Measurements from ENCODE around the gene USP12.
"Not testable (repeated sequence)": the region's sequence is repeated elsewhere in the genome, so short reads cannot be mapped to it uniquely, and the experiment has no call there.

Gene USP12, protein sequence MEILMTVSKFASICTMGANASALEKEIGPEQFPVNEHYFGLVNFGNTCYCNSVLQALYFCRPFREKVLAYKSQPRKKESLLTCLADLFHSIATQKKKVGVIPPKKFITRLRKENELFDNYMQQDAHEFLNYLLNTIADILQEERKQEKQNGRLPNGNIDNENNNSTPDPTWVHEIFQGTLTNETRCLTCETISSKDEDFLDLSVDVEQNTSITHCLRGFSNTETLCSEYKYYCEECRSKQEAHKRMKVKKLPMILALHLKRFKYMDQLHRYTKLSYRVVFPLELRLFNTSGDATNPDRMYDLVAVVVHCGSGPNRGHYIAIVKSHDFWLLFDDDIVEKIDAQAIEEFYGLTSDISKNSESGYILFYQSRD

DNA sequence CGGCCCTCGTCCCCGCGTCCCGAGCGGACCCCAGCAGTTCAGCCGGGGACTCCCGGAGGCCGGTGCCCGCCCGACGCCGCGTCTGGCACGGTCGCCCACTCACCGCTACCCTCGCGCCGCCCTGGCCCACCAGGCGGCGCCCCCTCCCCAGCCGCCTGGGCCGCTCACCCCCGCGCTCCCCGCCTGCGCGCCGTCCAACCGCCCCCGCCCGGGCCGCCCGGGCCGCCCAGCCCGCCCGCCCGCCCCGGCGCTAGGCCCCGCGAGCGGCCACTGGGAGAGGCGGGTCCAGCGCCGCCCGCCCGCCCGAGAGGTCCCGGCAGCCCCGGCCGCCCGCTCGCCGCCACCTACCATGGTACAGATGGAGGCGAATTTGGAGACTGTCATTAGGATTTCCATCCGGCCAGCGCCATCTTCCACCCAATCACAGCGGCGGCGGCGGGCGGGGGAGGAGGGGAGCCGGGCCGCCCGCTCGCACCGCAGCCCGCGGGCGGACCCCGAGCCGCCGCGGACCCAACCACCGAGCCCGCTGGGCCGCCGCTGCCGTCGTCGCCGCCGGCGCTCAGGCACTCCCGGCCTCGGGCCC is at the start of gene USP12:
Gene USP12 (minus strand): TSS at position 568 of the 583 bp plus-strand sequence. CDS start 172 bp downstream, at position 396.
- in situ Hi-C loops (cut with HindIII; ENCODE audit: low sequenced_read_pairs) = no loop called here

DNA sequence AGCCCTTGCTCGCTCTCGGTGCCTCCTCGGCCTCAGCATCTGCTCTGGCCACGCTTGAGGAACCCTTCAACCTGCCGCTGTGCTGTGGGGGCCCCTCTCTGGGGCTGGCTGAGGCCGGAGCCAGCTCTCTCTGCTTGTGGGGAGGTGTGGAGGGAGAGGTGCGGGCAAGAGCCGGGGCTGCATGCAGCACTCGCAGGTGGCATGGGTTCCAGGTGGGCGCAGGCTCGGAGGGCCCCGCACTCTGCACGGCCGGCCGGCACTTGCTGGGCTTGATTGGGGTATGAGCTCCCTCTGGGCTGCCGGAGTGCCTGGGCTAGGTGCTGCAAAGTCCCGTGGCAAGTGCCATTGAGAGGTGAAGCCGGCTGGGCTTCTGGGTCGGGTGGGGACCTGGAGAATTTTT is 48.0 kb upstream of the USP12 start:
- in situ Hi-C loops (cut with HindIII; ENCODE audit: low sequenced_read_pairs) = no loop called here

DNA sequence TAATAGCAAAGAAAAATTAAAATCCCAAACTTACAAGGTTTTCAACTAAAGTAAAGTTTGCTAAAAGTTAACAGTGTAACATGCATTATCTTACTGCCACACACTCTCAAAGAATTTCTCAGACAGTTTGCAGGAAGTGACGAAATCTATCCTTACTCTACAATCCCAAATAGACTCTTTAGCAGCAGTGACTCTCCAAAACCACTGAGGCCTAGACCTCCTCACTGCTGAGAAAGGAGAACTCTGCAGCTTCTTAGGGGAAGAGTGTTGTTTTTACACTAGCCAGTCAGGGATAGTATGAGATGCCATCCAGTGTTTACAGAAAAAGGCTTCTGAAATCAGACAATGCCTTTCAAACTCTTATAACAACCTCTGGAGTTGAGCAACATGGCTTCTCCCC is 47.2 kb upstream of the USP12 start:
- in situ Hi-C loops (cut with HindIII; ENCODE audit: low sequenced_read_pairs) = not testable (repeated sequence)

DNA sequence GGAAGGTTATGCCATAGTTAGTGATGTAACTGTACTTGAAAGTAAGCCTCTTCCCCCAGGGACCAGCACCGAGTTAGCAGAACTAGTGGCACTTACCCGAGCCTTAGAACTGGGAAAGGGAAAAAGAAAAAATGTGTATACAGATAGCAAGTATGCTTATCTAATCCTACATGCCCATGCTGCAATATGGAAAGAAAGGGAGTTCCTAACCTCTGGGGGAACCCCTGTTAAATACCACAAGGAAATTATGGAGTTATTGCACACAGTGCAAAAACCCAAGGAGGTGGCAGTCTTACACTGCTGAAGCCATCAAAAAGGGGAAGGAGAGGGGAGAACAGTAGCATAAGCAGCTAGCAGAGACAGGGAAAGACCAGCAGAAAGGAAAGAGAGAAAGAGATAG is 46.2 kb upstream of the USP12 start:
- in situ Hi-C loops (cut with HindIII; ENCODE audit: low sequenced_read_pairs) = not testable (repeated sequence)

DNA sequence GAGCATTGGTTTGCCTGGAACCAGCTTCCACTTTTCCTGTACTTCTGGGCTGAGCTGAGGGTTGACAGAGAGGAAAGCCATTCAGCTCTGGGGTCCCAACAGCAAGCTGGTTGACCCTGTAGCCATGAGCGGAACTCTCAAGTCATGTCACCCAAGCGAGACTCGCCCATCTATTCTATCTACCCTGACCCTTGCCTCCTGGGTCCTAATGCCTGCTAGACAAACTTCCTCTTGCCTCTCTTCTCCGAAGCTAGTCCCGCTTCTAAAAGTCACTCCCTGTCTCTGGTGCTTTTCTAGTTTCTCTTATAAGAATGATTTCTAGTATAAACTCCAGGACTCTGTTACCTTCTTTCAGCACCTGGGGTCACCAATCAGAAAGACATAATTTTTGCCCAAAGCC is 41.8 kb upstream of the USP12 start:
- in situ Hi-C loops (cut with HindIII; ENCODE audit: low sequenced_read_pairs) = not testable (repeated sequence)

DNA sequence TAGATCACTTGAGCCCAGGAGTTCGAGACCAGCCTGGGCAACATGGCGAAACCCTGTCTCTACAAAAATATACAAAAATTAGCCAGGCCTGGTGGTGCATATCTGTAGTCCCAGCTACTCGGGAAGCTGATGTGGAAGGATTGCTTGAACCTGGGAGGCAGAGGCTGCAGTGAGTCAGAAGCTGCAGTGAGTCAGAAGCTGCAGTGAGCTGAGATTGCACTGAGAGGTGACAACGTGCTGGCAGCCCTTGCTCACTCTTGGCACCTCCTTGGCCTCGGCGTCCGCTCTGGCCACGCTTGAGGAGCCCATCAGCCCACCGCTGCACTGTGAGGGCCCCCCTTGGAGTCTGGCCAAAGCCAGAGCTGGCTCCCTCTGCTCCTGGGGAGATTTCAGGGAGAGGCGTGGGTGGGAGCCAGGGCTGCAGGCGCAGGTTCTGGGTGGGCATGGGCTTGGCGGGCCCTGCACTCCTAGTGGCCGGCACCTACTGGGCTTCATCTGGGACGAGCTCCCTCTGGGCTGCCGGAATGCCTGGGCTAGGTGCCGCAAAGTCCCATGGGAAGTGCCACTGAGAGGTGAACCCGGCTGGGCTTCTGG is 40.3 kb upstream of the USP12 start:
- in situ Hi-C loops (cut with HindIII; ENCODE audit: low sequenced_read_pairs) = no loop called here

DNA sequence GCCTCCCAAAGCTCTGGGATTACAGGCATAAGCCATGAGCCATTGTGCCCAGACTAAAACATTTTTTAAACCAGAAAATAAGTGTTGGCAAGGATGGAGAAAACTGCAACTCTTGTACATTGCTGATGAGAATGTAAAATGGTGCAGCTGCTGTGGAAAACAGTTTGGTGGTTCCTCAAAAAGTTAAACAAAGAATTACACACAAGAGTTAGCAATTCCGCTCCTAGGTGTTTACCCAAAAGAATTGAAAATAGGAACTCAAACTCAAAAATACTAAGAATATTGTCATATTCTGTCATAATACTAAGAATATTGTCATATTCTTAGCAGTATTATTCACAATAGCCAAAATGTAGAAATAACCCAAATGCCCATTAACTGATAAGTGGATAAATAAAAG is 39.7 kb upstream of the USP12 start:
- in situ Hi-C loops (cut with HindIII; ENCODE audit: low sequenced_read_pairs) = no loop called here

DNA sequence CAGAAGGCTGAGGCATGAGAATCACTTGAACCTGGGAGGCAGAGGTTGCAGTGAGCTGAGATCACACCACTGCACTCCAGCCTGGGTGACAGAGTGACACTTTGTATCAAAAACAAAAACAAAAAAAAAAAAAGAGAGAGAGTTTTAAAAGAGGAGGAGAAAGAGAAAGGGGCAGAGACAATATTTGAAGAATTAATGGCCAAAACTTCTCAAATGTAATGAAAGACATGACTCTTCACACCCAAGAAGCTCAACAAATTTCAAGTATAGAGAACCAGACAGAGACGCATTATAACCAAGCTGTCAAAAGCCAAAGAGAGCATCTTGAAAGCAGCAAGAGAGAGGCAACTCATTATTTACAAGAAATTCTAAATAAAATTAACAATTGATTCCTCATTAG is 36.9 kb upstream of the USP12 start:
- in situ Hi-C loops (cut with HindIII; ENCODE audit: low sequenced_read_pairs) = no loop called here

DNA sequence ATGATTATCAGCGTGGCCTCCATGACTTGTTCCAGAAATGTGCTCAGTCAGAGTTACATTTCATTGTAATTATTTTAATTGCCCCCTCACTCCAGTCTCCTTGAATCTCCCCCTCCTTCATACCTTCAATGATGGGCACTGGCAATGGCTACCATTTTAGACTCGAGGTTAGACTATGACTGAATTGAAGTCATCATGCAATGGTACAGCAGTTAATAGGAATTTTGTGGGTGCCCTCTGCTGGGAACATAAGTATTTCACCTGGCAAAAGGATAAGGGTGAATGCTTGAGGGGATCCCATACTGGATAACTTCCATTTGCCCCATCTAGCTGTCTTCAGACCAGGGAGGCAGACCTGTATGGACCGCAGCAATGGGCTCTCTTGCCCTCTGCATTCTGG is 32.2 kb upstream of the USP12 start:
- in situ Hi-C loops (cut with HindIII; ENCODE audit: low sequenced_read_pairs) = no loop called here

DNA sequence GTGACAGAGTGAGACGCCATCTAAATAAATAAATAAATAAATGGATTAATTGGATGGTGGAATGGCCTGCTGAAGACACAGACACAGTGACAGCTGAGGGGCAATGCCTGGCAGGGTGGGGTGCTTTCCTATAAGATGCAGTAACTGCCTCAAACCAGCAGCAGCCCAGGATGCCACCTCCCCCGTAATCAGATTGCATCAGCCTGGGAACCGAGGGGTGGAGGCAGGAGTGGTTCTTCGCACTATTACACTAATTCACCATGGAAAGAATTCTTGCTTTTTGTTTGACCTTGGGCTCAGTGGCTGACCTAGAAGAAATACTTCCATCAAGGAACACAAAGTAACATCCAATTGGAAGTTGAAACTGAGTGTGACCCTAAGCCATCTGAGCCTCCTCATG is 31.6 kb upstream of the USP12 start:
- in situ Hi-C loops (cut with HindIII; ENCODE audit: low sequenced_read_pairs) = no loop called here

DNA sequence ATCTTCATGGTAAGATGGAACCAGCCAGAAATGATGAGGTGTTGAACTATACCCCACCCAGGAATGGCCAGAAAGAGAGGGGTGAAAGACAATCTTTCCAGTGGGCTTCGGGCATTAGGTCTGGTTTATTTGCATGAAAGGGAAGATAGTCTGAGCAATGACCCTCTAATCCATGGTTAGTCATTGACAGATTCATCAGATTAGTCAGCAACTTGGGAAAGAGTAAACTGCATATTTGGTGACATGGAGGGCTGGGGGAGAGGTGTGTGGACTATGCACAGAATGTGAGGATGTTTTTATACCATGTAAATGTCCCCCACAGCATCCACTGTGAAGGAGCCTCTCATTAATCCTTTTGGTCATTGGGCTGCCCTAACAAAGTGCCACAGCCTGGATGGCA is 30.1 kb upstream of the USP12 start:
- in situ Hi-C loops (cut with HindIII; ENCODE audit: low sequenced_read_pairs) = no loop called here

DNA sequence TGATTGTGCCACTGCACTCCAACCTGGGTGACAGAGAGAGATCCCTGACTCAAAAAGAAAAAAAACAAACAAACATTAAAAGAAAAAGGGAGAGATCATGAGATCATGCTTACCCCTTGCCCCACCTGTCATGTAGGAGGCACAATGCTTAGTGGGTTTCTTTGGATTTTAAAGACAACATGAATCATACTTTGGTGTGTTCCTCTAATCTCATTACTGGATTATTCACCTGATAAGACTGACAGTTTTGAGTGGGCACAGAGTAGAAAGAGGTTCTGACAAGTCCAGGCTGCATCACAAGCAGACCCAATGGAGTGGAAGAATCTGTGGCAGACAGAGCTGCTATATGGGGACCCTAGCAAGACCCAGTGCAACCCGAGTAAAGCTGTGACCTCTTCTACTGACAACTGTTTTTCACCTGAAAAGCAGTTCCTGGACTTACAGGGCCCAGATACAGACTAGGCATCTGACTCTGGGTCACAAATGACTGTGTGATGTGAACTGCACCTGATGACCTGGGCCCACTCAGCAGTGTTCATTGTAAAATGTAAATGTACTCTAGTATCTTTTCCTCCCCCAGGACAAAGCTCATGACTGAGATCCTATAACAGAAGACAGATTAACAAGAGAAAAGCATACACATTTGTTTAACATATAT is 28.9 kb upstream of the USP12 start:
- in situ Hi-C loops (cut with HindIII; ENCODE audit: low sequenced_read_pairs) = no loop called here

DNA sequence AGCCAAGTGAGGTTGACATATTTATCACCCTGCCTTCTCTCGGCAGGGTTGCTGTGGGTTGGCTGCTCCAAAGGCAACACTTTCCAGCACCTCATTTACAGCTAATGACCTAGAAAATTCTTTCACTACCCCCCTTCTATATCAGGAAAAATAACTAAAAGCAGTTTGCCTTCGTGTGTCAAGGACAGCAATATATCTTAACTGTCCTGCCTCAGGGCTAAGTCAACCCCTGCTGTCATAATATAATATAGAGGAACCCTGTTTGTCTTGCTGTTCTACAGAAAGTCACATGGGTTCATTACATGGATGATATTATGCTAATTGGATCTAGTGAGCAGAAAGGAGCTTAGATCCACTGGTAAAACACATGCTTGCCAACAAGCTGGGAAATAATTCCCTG is 28.1 kb upstream of the USP12 start:
- in situ Hi-C loops (cut with HindIII; ENCODE audit: low sequenced_read_pairs) = no loop called here

DNA sequence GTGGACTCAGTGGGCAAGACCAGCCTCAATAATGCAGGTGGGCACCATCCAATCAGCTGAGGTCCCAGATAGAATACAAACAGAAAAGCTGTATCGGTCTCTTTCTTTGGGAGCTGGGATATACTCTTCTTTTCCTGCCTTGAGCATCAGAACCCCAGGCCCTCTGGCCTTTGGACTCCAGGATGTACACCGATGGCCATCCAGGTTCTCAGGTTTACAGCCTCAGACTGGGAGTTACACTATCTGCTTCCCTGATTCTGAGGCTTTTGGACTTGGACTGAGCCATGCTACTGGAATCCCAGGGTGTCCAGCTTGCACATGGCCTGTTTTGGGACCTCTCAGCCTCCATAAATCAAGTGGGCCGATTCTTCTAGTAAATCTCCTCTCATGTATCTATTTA is 27.6 kb upstream of the USP12 start:
- in situ Hi-C loops (cut with HindIII; ENCODE audit: low sequenced_read_pairs) = no loop called here

DNA sequence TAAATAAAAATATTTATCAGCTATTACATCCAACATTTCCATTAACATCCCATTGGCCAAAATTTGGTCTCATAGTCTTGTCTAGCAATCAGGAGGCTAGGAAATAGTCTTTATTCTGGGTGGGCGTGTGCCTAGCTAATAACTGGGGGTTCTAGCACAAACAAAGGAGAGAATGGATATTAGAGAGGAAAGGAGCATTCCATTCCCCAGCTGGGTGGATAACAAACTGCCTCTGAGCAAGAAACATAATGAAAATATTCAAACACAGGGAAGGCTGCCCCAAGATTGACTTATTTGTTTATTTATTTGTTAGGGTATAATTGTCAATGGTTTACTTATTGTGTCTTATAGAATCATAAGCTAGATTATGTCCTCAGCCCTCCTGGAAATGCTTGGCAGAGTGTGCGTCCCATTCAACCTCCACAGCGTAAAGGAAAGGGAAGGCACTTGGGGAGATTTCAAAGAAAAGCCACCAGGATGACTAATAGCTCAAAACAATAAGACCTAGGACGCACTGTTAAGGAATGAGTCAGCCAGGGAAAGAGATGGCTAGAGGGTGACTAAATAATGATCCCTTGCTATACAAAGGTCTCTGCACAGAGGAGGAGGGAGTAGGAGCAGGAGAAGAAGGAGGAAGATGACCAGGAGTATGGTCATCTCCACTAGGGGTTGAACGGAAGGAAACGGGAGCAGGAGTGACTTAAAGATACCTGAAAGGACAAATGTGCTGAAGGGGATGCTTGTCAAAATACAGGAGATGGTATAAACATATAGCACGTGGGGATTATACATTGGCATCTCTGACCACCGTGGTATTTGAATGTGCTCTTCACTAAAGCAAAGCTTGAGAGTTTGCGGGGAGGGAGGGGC is 23.5 kb upstream of the USP12 start:
- in situ Hi-C loops (cut with HindIII; ENCODE audit: low sequenced_read_pairs) = no loop called here

DNA sequence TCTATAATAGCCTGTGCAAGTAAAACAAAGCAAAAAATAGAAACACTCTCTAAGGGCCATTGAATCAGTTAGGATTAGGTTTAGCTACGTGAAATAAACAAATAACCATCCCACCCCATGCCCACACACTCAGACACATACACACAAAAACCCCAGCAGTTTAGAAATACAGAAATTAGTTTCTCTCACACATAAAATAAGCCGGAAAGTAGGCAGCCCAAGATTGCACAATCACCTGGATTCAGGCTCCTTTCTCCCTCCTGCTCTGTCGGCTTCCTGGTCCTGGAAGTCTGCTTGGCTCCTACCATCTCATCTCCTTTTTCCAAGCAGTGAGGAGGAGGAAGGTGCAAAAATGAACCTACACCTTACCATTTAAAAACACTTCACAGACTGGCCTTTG is 22.6 kb upstream of the USP12 start:
- in situ Hi-C loops (cut with HindIII; ENCODE audit: low sequenced_read_pairs) = no loop called here

DNA sequence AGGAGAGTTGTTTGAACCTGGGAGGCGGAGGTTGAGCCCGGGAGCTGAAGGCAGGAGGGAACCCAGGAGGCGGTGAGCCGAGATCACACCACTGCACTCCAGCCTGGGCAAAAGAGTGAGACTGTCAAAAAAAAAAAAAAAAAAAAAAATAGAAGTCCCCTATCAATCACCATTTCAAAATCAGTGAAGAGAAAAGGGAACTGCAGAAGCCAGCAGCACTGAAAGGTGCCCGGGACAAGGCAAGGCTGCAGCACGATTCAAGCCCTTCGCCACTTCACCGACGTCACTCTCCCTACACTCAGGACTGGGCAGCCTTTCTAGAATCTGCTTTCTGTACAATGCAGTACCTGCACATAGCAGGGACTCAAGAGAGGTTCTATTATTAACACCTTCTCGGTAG is 21.9 kb upstream of the USP12 start:
- in situ Hi-C loops (cut with HindIII; ENCODE audit: low sequenced_read_pairs) = no loop called here

DNA sequence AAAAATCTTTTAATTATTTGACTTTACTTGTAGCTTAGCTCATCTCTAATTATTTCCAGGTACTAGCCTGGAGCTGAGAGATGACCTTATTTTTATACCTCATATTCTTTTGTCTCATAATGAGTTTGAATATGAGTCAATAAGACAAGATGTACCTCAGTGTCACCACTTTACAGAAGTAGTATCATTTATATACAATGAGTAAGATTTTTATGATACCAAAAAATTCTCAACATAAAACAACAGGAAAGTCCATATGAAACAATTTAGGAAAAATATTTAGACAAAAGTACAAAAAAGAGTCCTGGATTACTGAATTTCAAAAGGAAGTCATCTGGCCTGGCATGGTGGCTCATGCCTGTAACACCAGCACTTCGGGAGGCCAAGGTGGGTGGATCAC is 21.4 kb upstream of the USP12 start:
- in situ Hi-C loops (cut with HindIII; ENCODE audit: low sequenced_read_pairs) = no loop called here

DNA sequence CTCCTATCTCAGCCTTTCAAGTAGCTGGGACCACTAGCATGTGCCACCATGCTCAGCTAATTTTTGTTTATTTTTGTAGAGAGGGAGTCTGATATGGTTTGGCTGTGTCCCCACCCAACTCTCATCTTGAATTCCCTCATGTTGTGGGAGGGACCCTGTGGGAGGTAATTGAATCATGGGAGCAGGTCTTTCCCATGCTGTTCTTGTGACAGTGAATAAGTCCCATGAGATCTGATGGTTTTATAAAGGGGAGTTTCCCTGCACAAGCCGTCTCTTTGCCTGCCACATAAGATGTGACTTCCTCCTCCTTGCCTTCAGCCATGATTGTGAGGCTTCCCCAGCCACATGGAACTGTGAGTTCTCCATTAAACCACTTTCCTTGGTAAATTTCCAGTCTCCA is 20.8 kb upstream of the USP12 start:
- in situ Hi-C loops (cut with HindIII; ENCODE audit: low sequenced_read_pairs) = not testable (repeated sequence)

DNA sequence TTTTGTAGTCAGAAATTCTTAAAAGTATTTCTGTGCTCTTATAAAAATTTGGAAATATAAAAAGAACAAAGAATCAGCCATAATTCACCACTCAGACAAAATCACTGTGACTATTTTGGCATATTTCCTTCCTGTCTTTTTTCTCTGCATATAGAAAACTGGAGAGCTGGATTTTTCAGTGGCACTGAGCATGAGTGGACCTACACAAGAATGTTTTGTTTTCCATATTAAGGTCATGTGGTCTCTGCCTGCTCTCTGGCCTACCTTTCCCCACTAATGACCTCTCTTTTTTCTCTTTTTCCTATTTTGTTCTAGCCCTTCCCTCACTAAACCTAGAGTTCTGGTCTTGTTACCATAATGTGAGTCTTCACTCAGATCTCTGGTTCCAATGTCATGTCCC is 17.6 kb upstream of the USP12 start:
- in situ Hi-C loops (cut with HindIII; ENCODE audit: low sequenced_read_pairs) = no loop called here

DNA sequence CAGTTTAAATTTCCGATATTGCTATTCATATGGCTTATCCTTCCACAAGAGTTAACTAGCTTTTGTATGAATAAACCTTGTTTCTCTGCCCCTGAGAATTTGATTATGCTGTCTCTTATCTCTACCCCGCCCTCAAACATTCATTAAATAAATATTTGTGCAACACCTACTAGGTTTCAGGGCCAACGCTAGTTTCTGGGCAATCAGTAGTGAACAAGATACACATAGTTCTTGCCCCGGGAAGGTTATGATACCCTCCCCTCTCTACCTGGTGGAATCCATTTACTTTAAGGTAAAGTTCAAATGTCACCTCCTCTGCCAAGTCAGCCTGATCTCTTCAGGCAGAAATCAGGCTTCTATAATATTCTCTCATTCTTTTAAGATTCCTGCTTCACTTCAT is 16.6 kb upstream of the USP12 start:
- in situ Hi-C loops (cut with HindIII; ENCODE audit: low sequenced_read_pairs) = no loop called here
